HepG2 (cell line): ENCODE measurements around the gene CCDC106. TPM values are rescaled to one million over a fixed set of nuclear protein-coding genes. Genes with fewer than 3 reads are reported as not detected.
A peak's percentile ranks its signal among the peaks of the same experiment; 100 is the strongest.

ENCODE experiments used
- CC2D1A ChIP-seq: sonication (generic); formaldehyde crosslinking; IDR thresholded peaks from 2 replicates; pipeline ENCODE4 v1.8.1; 2023; ENCODE audit warnings: mild to moderate bottlenecking, missing genetic modification reagents
- DDIT3 ChIP-seq: sonication (generic); formaldehyde crosslinking; IDR thresholded peaks from 2 replicates; pipeline ENCODE4 v1.4.0; 2020; ENCODE audit warnings: mild to moderate bottlenecking, missing genetic modification reagents
- DMAP1 ChIP-seq: IDR thresholded peaks from 2 replicates; pipeline ENCODE4 v1.6.1; 2016
- DRAP1 ChIP-seq: IDR thresholded peaks from 2 replicates; pipeline ENCODE4 v1.6.1; 2016; ENCODE audit warnings: missing genetic modification reagents, missing compliant biosample characterization
- ELF1 ChIP-seq: sonication (generic); formaldehyde crosslinking; IDR thresholded peaks from 2 replicates; pipeline ENCODE4 v1.4.0; 2020; ENCODE audit warnings: missing genetic modification reagents
- GABPB1 ChIP-seq: IDR thresholded peaks from 2 replicates; pipeline ENCODE4 v1.6.1; 2016; ENCODE audit warnings: mild to moderate bottlenecking, missing genetic modification reagents, moderate library complexity, missing compliant biosample characterization
- GTF2F1 ChIP-seq: fragments of 150-350 bp; IDR thresholded peaks from 2 replicates; pipeline ENCODE4 v1.6.1; 2014; ENCODE audit warnings: low read length
- MAFK ChIP-seq, 2 experiments: IDR thresholded peaks in 1 of 2; conservative IDR thresholded peaks in 1 of 2; 2 replicates each; pipeline ENCODE4 v1.6.1; 2011; ENCODE audit warnings: improper control_type of control experiment in 2 of 2, low read length in 2 of 2
- NFE2L2 ChIP-seq: fragments of 150-350 bp; IDR thresholded peaks from 2 replicates; pipeline ENCODE4 v1.6.1; 2014; ENCODE audit warnings: low read length
- POGZ ChIP-seq: sonication (generic); formaldehyde crosslinking; IDR thresholded peaks from 2 replicates; pipeline ENCODE4 v1.4.0; 2020; ENCODE audit warnings: mild to moderate bottlenecking, missing genetic modification reagents
- ZBTB33 ChIP-seq: sonication (generic); formaldehyde crosslinking; IDR thresholded peaks from 2 replicates; pipeline ENCODE4 v1.4.0; 2020; ENCODE audit warnings: missing genetic modification reagents
- ZNF142 ChIP-seq: sonication (generic); formaldehyde crosslinking; IDR thresholded peaks from 2 replicates; pipeline ENCODE4 v1.4.0; 2020; ENCODE audit warnings: missing genetic modification reagents
- ZNF280B ChIP-seq: sonication (generic); formaldehyde crosslinking; IDR thresholded peaks from 2 replicates; pipeline ENCODE4 v1.5.0; 2020; ENCODE audit warnings: missing genetic modification reagents, mild to moderate bottlenecking, borderline replicate concordance
- ZNF281 ChIP-seq: sonication (generic); formaldehyde crosslinking; IDR thresholded peaks from 2 replicates; pipeline ENCODE4 v1.4.0; 2020; ENCODE audit warnings: missing genetic modification reagents, borderline replicate concordance
- ZNF740 ChIP-seq: sonication (generic); formaldehyde crosslinking; IDR thresholded peaks from 2 replicates; pipeline ENCODE4 v1.4.0; 2020; ENCODE audit warnings: missing genetic modification reagents
- ZNF746 ChIP-seq: sonication (generic); formaldehyde crosslinking; IDR thresholded peaks from 2 replicates; pipeline ENCODE4 v1.8.0; 2022; ENCODE audit warnings: mild to moderate bottlenecking, missing genetic modification reagents
- ZSCAN12 ChIP-seq: sonication (generic); formaldehyde crosslinking; IDR thresholded peaks from 2 replicates; pipeline ENCODE4 v1.9.0; 2021; ENCODE audit warnings: mild to moderate bottlenecking, missing genetic modification reagents
- polyA plus RNA-seq, 8 experiments: library from polyadenylated mRNA; depleted of rRNA in 3 of 8; stranded (reverse) in 7 of 8; unstranded in 1 of 8; fragments of >200 nt; fragmentation: Illumina TruSeq in 4 of 8; extraction: Trizol in 4 of 8; gene quantifications; 2 replicates each; pipeline versions ENCODE4 v1.2.1 to v1.2.3, GENCODE V29; 2011 to 2016; ENCODE audit warnings: low read depth in 4 of 8, missing spikeins in 1 of 8, mixed read lengths in 1 of 8; ENCODE audit not compliant: insufficient read depth in 1 of 8
- total RNA-seq, 5 experiments: library from RNA; depleted of rRNA; stranded (reverse); fragments of >200 nt; fragmentation: Illumina TruSeq; extraction: Trizol; gene quantifications; 2 replicates each; pipeline ENCODE4 v1.2.3, GENCODE V29; 2016; ENCODE audit warnings: low read depth in 1 of 5

CCDC106 gene
- total and polyA plus RNA-seq, 2 of the 13 experiments (the other 11 are each of a cell fraction or from before 2014, with no cell fraction given), result 4.7 to 8.8 TPM

GRCh38 chr19:55599468-55599841, 48.6 kb upstream of the CCDC106 start, which contains the start of gene FIZ1 (continued):
- TF ChIP-seq CC2D1A (CRISPR knock-in tag) (no peak), ZBTB33 (no peak), GABPB1 (peak; percentile 95), ZNF740 (CRISPR knock-in tag) (0 out of 2 replicates have a peak, but pooled peaks have one; percentile 9), DDIT3 (CRISPR knock-in tag) (no peak), NFE2L2 (no peak), ELF1 (CRISPR knock-in tag) (peak; percentile 84), GTF2F1 (no peak), DMAP1 (CRISPR knock-in tag) (0 out of 2 replicates have a peak, but pooled peaks have one; percentile 49), ZNF280B (CRISPR knock-in tag) (no peak), DRAP1 (CRISPR knock-in tag) (no peak), ZSCAN12 (CRISPR knock-in tag) (no peak), ZNF281 (peak; percentile 4; the same call in 1 of the 2 replicates), ZNF746 (peak; percentile 97), ZNF142 (no peak), POGZ (CRISPR knock-in tag) (peak; percentile 31; the same call in 1 of the 2 replicates), MAFK (conservative IDR thresholded peaks at IDR 0.05 in 1 of 2, IDR thresholded peaks at IDR 0.05 in 1 of 2; ENCODE audit: low read length in 2 of 2) (no peak)
